NCI-H2107 (cell line): ENCODE results near the gene SLC17A7.

Experiments
- DNase-seq: peaks from one replicate; lab custom pipeline; 2025; lab: John Stamatoyannopoulos, UW

SLC17A7 gene

DNA sequence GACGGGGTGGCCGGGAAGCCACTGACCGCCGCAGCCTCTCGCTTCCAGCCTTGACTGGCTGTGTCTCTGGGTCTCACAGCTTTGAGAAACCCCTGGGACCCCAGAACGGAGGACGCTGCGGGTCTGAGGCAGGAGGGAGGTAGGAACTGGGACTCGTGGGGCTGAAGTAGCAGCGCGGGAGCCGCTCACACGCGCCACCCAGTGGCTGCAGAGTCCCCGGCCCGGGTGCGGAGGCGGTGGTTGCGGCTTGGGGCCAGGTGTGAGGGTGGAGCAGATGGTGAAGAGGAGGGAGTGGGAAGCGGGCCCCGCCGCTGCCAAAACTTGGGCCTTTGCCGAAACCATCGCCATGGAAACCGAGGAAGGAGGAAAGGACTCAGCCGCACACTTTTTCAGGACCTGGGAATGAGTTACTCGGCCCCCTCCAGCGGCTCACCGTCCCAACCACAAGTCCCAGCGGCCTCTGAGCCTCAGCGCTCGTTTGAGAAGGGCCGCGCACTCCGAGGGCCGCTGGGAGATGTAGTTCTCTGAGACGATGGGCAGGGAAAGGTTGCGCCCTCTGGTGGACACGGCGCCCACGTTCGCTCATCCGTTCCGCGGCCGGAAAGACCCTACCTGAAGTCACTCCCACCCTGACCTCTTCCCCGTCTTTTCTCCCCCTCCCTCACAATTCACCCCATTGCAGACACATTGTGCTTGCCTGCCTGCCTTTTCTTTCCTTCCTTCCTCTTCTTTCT, 2.2 kb upstream of the SLC17A7 start:
- DNase-seq = peak; percentile 90

DNA sequence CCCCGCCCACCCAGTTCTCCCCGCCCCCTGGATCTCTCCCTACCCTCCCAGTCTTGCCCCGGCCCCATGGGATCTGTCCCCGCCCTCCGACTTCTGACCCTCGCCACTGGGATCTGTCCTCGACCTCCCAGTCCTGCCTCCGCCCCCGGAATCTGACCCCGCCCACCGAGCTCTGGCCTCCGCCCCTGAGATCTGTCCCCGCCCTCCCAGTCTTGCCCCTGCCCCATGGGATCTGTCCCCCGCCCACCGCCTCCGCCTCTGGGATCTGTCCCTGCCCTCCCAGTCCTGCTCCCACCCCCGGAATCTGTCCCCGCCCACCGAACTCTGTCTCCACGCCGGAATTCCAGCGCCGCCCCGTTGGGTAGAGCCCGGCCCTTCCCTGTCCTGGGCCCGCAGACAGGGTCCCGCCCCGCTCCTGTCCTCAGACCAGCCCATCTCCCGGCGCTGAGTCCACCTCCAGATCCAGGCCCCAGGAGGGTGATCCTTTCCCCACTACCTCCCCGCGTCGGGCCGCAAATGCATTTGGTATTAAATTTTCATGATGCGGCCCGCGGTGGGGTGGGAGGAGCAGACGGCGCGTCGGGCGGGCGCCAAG, 1.5 kb upstream of the SLC17A7 start:
- DNase-seq = no peak

DNA sequence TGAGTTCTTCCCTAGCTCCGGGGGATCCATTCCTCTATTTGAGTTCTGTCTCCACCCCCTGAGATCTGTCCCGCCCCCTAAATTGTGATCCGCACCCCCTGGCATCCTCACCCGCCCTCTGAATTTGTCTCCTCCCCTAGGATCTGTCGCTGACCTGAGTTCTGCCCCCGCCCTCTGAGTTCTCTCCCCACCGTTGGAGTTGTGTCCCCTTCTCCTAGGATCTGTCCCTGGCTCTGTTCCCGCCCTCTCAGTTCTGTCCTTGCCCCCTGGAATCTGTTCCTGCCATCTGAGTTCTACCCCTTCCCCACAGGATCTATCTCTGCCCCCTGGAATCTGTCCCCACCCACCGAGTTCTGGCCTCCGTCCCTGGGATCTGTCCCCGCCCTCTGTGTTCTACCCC, 1.0 kb upstream of the SLC17A7 start:
- no peak for DNase-seq

DNA sequence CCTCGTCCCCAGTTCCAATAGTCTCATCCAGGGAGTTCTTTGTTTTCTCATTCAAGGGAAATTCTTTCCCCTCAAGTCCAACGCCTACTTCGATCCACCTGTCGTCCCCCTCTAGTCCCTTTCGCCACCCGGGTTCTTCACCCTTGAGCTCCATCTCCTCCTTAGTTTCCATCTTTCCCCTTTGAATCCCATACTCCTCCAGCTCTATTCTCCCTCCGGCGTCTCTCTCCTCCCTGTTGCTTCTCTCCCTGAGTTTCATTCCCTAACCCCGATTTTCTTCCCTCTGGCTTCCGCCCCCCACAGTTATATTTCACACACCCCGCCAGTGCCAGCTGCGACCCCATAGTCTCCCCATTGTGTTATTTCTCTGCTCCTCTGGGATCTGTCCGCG, 628 bp upstream of the SLC17A7 start:
- DNase-seq = no peak

DNA sequence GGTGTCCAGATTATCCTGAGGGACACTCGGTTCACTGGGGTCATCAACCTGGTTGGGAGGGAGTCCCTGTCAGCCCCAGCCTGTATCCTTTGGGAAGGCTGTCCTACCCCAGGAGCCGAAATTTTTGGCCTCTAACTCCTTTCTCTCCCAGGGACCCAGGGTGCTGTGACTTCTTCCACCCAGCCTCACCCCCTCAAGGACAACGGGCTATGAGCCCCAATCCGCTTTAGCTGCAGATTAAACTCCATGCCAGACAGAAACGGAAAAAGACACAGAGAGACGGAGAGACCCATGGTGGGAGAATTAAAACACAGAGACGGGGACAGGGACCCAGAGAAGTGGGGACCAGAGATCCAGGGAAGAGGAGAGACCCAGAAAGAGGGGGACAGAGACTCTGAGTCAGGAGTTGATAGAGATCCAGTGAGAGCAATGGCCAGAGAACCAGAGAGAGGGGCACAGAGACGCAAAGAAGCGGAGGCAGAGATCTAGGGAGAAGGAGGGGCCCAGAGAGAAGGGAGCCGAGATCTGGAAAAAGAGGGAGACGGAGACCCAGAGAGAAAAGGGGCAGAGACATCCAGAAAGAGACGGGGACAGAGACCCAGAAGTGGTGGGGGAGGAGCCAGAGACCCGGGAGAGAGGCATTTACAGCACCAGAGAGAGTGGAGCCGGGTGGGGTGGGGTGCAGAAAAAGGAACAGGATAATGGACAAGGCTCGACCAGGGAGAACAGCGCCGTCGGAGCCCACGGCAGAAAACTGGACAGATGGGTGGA, 703 bp downstream of the SLC17A7 start:
- no peak for DNase-seq

DNA sequence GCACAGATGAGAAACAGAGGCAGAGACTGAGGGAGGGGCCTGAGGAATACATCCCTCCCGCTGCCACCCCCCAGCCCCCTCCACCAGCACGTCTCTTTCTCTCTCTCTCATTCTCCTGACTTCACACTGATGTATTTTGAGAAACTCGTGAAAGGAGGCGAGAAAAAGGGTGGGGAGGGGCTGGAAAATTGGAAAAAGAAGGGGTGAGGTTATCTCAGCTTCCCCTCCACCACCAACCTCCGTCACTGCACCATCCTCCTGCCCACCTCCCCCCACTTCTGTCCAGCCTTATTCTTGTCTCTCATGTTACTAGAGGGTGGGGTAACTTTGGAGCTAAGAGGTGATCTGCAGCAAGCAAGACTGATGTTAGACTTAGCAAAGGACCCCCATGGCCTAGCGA, 1.5 kb downstream of the SLC17A7 start:
- DNase-seq = no peak

DNA sequence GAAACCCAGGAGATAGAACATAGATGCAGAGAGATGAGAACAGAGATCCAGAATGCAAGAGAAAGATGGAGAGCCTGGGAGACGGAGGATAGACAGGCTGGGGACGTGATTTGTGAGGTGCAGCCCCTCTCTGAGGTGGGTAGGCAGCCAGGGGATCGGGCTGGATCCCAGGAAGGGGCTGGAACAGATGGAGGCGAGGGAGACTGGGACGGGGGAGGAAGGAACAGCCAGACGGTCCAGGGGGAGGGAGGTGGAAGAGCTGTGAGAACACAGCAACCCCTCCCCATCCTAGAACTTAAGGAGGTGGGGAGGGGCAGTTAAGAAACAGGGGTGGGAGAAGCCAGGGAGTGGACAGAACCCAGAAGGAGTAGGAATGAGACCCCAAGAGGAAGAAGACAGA, 3.1 kb downstream of the SLC17A7 start:
- DNase-seq = no peak

DNA sequence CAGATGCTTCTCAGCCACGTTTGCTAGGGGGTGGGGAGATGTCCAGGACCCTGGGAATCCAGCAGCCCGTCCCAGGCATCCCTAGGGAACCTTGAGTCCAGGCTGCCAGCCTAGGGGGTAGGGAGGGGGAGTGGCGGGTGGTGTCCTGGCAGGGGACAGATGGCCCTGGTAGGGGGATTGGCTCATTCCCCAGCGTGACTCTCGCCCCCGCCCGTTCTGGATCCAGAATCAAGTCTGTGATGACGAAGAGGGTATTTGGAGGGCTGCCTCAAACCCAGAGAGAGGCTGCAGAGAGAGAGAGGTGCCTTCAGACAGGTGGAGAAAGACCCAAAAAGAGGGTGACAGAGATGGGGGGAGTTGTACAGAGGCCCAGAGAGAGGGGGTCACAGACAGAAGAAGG, 4.1 kb downstream of the SLC17A7 start:
- DNase-seq = no peak

DNA sequence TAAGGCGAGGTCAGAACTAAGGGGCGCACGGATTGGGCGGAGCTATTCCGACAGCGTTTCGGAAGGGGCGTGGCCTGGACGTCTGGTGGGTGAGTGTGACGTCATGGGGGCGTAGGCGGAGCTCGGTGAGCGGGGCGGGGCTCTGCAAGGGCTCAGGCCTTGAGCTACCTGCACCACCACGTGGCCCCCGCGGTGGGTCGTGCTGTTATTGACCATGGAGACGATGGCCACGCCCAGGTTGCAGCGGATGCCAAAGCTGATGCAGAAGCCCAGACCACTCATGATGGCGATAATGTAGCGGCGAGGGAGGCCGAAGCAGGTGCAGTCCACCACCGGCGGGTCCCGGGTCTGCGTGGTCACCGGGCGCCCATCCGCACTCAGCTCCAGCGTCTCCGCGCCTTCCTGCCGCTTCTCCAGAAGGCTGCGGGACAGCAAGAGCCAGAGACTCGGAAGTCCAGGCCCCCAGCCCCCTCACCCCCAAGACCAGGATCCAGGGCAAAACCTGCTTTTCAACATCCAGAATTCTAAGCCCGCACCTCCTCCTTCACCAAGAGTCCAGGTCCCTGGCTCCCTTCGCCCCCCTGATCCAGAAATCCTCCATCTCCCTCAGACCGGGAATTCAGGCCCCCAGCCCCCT, 4.8 kb downstream of the SLC17A7 start:
- no peak for DNase-seq

DNA sequence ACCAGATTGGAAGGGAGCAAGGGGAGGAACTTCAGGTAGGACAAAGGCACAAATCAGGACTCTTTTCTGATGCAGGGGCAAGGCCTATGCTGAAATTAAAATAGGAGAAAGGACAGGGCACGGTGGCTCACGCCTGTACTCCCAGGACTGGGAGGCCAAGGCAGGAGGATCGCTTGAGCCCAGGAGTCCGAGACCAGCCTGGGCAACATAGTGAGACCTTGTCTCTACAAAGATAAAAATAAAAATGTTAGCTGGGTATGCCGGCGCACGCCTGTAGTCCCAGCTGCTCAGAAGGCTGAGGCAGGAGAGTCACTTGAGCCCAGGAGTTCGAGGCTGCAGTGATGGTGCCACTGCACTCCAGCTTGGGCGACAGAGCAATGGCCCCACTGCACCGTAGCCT, 5.7 kb downstream of the SLC17A7 start:
- no peak for DNase-seq

DNA sequence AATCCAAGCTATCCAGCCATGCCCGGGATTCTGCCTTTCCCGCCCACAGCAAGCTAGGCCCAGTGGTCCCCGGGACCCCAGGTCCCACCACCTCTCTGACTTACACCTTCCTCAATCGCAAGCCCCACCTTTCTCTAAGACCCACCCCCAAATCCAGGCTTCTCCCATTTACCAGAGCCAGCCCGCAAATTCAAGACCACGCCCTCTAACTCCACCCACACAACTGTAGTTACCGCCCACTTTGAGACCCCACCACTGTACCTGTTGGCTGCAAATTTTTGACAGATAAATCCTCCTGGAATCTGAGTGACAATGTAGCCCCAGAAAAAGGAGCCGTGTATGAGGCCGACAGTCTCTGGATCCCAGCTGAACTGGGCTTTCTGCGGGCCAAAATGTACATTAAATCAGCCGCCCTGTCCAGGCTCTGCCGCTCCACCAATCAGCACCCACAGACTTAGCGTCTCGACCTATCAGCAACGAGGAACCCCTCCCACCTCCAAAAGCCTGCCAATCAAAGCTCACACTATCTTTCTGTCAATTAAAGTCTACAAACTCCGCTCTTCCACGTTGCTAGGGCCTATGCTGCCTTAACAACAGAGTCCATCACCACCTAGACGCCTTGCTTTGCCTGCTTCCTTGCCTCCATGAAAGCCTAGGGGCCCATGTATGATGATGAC, 6.3 kb downstream of the SLC17A7 start:
- DNase-seq = no peak

DNA sequence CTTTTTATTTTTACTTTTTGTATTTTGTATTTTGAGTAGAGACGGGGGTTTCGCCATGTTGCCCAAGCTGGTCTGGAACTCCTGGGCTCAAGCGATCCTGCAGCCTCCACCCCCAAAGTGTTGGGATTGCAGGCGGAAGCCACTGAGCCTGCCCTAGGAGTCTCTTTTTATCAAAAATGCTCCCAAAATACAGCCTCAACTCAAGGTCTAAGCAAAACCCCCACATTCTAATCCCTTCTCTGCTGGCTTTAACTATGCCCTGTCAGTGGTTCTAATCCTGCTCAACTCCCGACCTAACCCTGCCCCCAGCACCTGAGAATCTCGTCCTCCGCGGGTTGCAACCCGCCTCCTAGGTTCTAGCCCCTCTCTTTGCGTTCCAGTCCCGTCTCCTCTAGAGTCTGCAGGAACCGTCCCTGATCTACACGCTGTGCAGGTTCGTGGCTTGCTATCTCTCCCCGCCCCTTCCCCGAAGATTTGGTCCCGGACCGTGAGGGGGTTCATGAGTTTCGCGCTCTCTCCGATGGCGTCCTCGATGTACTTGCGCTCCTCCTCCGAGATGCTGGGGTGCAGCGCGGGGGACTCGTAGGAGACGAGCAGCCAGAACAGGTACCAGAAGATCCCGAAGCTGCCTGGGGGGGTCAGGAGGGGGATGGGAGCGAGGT, 8.0 kb downstream of the SLC17A7 start:
- no peak for DNase-seq

DNA sequence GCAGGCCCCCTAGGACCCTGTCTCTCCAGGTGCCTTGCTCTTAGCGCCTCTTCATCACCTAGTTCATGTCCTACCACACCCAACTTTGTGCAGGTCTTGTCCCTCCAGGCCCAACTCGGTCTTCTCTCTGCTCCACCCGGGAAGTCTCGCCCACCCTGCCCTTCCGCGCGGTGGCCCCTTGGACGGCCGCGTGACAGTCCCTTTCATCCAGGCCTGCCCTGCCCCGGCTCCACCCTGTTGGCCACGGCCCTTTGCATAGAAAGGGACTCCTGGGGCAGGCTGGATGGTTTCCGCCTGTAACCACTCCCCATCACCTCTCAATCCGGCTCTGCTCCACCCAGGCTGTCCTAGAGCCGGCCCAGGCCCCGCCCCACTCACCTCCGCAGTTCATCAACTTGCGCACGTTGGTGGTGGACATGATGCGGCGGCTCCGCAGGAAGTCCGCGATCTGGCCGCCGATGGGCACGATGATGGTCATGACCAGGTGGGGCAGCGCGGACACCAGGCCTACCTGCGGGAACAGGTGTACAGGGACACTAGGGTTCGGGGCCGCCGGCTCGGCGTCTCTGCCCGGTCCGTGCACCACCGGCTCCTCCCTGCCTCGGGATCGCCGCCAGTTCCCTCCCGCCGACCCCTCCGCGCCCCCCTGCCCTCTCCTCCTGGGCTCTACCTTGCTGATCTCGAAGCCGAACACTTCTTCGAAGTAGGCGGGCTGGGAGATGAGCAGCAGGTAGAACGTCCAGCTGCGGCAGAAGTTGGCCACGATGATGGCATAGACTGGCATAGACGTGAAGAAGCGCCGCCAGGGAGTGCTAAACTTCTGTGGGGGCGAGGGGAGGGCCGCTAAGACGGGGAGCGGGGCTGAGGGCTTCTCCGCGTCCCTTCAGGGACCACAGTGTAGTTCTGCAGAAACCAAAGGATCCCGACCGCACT, 8.9 kb downstream of the SLC17A7 start:
- DNase-seq = no peak

DNA sequence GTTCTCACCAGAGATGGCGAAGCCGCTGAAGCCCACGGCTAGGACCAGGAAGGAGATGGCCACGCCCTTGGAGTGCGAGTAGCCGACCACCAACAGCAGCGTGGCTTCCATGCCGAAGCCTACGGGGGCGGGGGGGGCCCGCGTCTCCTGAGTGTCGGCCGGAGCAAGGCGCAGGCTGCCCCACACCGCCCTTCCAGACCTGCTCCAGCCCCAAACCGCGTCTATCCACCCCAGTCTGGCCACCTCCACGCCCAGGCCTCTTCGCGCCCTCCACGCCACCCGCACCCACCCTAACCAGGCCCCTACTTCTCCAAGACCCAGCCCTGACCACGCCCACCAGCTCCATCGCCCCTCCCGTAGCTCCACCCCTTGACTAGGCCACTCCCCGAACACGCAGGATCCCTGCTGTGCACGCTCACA, 10.0 kb downstream of the SLC17A7 start:
- no peak for DNase-seq

DNA sequence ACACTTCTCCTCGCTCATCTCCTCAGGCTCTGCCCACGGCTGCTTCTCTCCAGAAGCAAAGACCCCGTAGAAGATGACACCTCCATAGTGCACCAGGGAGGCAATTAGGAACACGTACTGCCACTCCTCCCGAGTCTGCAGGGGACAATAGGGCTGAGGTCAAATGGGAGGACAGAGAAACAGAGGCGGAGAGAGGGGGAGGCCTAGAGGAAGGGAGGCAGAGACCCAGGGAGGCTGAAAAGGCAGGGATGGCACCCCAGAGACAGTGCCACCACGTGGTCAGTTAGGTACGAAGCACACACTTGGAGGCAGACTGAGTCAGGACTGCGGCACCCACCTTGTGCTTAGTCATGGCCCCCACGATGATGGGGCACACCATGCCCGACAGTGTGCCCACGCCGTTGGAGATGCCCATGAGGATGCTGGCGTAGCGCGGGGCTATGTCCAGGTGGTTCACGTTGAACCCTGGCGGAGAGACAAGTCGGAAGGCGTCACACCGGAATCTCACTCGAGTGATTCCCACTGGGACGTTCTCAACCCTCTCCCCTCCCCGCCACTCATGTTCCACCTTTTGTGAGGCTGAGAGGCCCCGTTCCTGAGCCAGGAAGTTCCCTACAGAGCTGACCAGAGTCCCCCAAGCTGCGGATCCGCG, 10.5 kb downstream of the SLC17A7 start:
- DNase-seq = no peak

DNA sequence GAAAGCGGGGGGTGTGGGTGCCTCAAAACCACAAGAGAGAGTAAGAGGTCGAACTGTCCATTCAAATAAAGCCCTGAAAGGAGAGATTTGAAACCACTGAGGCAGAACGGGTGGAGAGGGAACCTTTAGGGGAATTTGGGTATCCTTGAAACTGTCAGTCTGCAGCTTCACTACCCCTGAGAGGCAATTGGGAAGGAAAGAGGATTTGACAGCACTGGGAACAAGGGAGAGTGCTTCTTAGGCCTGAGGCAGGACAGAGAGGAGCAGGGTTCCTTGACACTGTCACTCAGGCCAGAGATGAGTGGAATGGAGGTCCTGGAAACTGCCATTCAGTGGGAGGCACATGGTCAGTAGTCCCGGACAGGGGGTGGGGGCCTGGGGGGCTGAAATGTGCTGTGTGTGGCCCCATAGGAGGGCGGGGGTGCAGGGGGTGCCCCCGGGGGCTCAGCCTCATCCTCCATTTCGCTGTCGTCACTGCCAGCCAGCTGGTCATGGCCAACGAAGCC, 11.1 kb downstream of the SLC17A7 start:
- no peak for DNase-seq

DNA sequence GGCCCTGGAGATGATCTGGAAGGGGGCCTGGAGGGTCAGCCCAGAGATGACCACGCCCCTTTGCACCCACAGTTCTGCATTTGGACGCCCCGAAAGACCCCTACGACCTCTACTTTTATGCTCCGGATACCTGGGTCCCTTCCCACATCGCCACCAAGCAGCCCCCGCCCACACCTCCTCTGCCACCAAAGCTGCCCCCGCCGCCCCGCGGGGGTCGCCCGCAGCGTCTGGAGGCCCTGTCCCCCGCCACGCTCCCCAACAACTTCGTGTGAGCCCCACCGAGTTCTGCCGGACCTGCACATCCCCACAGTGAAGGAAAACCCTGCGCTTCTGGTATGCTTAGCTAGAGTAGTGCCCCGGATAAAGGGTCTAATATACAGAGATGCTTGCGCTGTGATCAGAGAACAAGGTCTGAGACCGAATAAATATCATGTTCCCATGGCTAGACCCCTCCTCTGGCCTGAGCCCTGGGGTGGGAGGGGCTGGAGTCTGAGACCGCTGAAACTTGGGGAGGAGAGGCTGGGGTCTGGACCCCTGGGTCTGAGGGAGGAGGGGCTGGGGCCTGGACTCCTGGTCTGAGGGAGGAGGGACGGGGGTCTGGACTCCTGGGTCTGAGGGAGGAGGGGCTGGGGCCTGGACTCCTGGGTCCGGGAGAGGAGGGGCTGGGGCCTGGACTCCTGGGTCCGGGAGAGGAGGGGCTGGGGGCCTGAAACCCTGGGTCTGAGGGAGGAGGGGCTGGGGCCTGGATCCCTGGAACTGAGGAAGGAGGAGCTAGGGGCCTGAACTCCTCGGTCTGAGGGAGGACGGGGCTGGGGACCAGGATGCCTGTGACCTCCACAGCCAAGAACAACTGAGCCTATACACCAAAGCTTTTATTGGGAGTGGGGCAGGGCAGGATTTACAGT, 12.5 kb downstream of the SLC17A7 start:
- no peak for DNase-seq

DNA sequence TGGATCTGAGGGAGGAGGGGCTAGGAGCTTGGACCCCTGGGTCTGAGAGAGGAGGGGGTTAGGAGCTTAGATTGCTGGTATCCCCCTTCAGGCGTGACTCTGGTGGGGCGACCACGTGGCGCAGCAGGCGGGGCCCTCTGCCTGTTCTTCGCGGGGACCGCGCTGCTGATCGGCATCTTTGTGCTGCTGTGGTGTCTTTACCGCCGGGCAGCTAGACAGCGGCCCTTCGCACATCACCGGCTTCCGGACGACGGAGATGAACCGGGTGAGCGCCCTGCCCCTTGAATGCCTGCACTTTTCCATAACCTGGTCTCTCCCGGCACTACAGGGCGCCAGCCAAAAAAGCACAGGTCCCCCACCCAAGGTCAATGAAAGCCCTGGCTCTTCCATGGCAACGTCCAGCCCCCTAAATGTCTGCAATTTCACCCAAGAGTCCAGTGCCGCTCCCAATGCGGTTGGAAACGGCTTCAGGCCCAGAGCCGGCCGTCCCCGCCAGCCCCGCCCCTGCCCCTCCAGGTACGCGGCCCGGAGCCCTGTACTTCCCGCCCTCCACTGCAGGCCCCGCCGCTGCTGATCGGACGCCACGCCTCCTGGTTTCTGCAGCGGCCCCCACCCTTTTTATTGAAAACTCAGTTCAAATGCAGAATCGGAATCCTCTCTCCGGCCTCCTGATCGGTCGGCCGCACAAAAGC, 13.3 kb downstream of the SLC17A7 start:
- DNase-seq = no peak
